IMR-90 (cell line): ENCODE results near the gene TNFAIP6. TPM values are rescaled to one million over a fixed set of nuclear protein-coding genes. Genes with fewer than 3 reads are reported as not detected.
"Not testable (repeated sequence)": the region's sequence is repeated elsewhere in the genome, so short reads cannot be mapped to it uniquely, and the experiment has no call there.

Experiments
- ATAC-seq: fragments of 200-7000 bp; cut with Tn5 transposase; 2 replicates; pipeline ENCODE4 v1.9.1; 2020; ENCODE audit warnings: low read depth, mild to moderate bottlenecking, moderate library complexity
- BruUV-seq: library from RNA; stranded (reverse); fragments of 400-500 nt; replicated peaks from 2 replicates; lab custom pipeline; 2021; lab: Mats Ljungman, UMichigan
- CTCF ChIA-PET: fragments of 300-600 bp; formaldehyde crosslinking; extraction: SDS; loops from one replicate; lab custom pipeline; 2021; ENCODE audit warnings: antibody characterized with exemption; lab: Yijun Ruan, JAX
- POLR2A ChIA-PET: fragments of 300-600 bp; sonication (Branson Sonifier 250); formaldehyde crosslinking; loops from one replicate; lab custom pipeline; 2022; ENCODE audit warnings: antibody characterized with exemption; ENCODE audit not compliant: unreplicated experiment; lab: Charles Lee
- DNase-seq: peaks from one replicate; pipeline ENCODE4 v3.0.0; 2013
- H2AFZ ChIP-seq: replicated peaks from 2 replicates; pipeline ENCODE3; 2013; ENCODE audit warnings: low read length, mild to moderate bottlenecking; ENCODE audit not compliant: poor library complexity
- H2AK5ac ChIP-seq: 2 replicates; pipeline ENCODE4 v1.6.1; 2013; ENCODE audit warnings: low read depth, low read length, inconsistent platforms
- H2AK9ac ChIP-seq: replicated peaks from 2 replicates; pipeline ENCODE3; 2013; ENCODE audit warnings: mild to moderate bottlenecking, low read depth, low read length, moderate library complexity; ENCODE audit not compliant: poor library complexity
- H2BK120ac ChIP-seq: 2 replicates; pipeline ENCODE4 v1.6.1; 2013; ENCODE audit warnings: low read depth, low read length, inconsistent platforms
- H2BK15ac ChIP-seq: 3 replicates; pipeline ENCODE4 v1.6.1; 2013; ENCODE audit warnings: low read depth, low read length, inconsistent platforms
- H2BK20ac ChIP-seq: 2 replicates; pipeline ENCODE4 v1.6.1; 2013; ENCODE audit warnings: low read depth, mild to moderate bottlenecking, inconsistent platforms, low read length, moderate library complexity
- H2BK5ac ChIP-seq: 2 replicates; pipeline ENCODE4 v1.6.1; 2013; ENCODE audit warnings: mild to moderate bottlenecking, low read depth, low read length, inconsistent platforms; ENCODE audit not compliant: poor library complexity, severe bottlenecking
- H3K14ac ChIP-seq: replicated peaks from 2 replicates; pipeline ENCODE4 v1.6.1; 2013; ENCODE audit warnings: low read depth, low read length, inconsistent platforms
- H3K18ac ChIP-seq: 2 replicates; pipeline ENCODE4 v1.6.1; 2013; ENCODE audit warnings: low read depth, low read length, control low read depth
- H3K23ac ChIP-seq: 2 replicates; pipeline ENCODE4 v1.6.1; 2013; ENCODE audit warnings: low read depth, low read length, inconsistent platforms
- H3K27ac ChIP-seq: 2 replicates; pipeline ENCODE4 v1.5.1; 2013; ENCODE audit warnings: mild to moderate bottlenecking, control low read depth, low read length; ENCODE audit not compliant: insufficient read depth
- H3K27me3 ChIP-seq: 2 replicates; pipeline ENCODE4 v1.6.1; 2013; ENCODE audit warnings: low read length; ENCODE audit not compliant: control insufficient read depth, insufficient read depth
- H3K36me3 ChIP-seq: 2 replicates; pipeline ENCODE4 v1.6.1; 2013; ENCODE audit warnings: low read length, mixed read lengths; ENCODE audit not compliant: control insufficient read depth, insufficient read depth
- H3K4ac ChIP-seq: 2 replicates; pipeline ENCODE4 v1.6.1; 2013; ENCODE audit warnings: low read depth, low read length, inconsistent platforms
- H3K4me1 ChIP-seq: 2 replicates; pipeline ENCODE4 v1.6.1; 2013; ENCODE audit warnings: low read length, mixed read lengths; ENCODE audit not compliant: control insufficient read depth, insufficient read depth
- H3K4me2 ChIP-seq: 2 replicates; pipeline ENCODE4 v1.6.1; 2013; ENCODE audit warnings: low read depth, mild to moderate bottlenecking, control low read depth, low read length, moderate library complexity
- H3K4me3 ChIP-seq: 2 replicates; pipeline ENCODE4 v1.5.1; 2013; ENCODE audit warnings: low read depth, mild to moderate bottlenecking, control low read depth, low read length, moderate library complexity; ENCODE audit not compliant: insufficient read depth
- H3K56ac ChIP-seq: 2 replicates; pipeline ENCODE4 v1.6.1; 2013; ENCODE audit warnings: low read length, inconsistent platforms; ENCODE audit not compliant: insufficient read depth; ENCODE audit errors: extremely low read depth
- H3K79me1 ChIP-seq, 2 experiments: 2 replicates each; pipeline ENCODE4 v1.6.1; 2013; ENCODE audit warnings: low read length in 2 of 2, inconsistent platforms in 1 of 2, low read depth in 1 of 2
- H3K9ac ChIP-seq: 2 replicates; pipeline ENCODE4 v1.6.1; 2013; ENCODE audit warnings: low read depth, low read length, control low read depth
- H3K9me1 ChIP-seq: 2 replicates; pipeline ENCODE4 v1.6.1; 2013; ENCODE audit warnings: low read length, inconsistent platforms; ENCODE audit not compliant: insufficient read depth
- H3K9me3 ChIP-seq: 2 replicates; pipeline ENCODE4 v1.6.1; 2013; ENCODE audit warnings: low read length; ENCODE audit not compliant: control insufficient read depth, insufficient read depth
- H4K20me1 ChIP-seq: 2 replicates; pipeline ENCODE4 v1.6.1; 2013; ENCODE audit warnings: low read length, inconsistent platforms; ENCODE audit not compliant: insufficient read depth
- H4K5ac ChIP-seq: 2 replicates; pipeline ENCODE4 v1.6.1; 2013; ENCODE audit warnings: mild to moderate bottlenecking, low read depth, low read length, control low read depth
- H4K8ac ChIP-seq, 2 experiments: 2 replicates each; pipeline ENCODE4 v1.6.1; 2013; ENCODE audit warnings: low read depth in 2 of 2, low read length in 2 of 2, control low read depth in 1 of 2, inconsistent platforms in 1 of 2
- H4K91ac ChIP-seq: 2 replicates; pipeline ENCODE4 v1.6.1; 2013; ENCODE audit warnings: low read depth, low read length, inconsistent platforms; ENCODE audit not compliant: insufficient read depth
- WGBS, 2 experiments: methylation state at CpG; one replicate each; pipeline versions ENCODE4 v1.1.5 to v1.1.7; 2013; ENCODE audit warnings: missing lambda C conversion rate in 2 of 2; ENCODE audit not compliant: insufficient read length in 1 of 2; ENCODE audit errors: extremely low coverage in 2 of 2; 5-methylcytosine and 5-hydroxymethylcytosine counted together
- dilution Hi-C: fragments of 300-500 bp; cut with HindIII; formaldehyde crosslinking; loops from one replicate; pipeline ENCODE4 v1.14.3; 2018; ENCODE audit warnings: low sequenced_read_pairs; ENCODE audit not compliant: unreplicated experiment
- in situ Hi-C: fragments of 300-500 bp; cut with MboI; formaldehyde crosslinking; loops from 3 replicates; pipeline ENCODE4 v1.14.3; 2019; ENCODE audit warnings: low sequenced_read_pairs, inconsistent platforms, mixed read lengths
- intact Hi-C: fragments of 100-400 bp; cut with micrococcal nuclease; formaldehyde crosslinking; loops from 2 replicates; pipeline ENCODE4 v1.10.0; 2022
- polyA plus RNA-seq, 3 experiments: library from polyadenylated mRNA; depleted of rRNA; stranded (reverse); fragments of >200 nt; gene quantifications; 2 replicates each; pipeline ENCODE4 v1.2.3, GENCODE V29; 2012; ENCODE audit warnings: low replicate concordance in 1 of 3
- total RNA-seq: library from RNA; depleted of rRNA; stranded (reverse); fragments of >200 nt; gene quantifications from 2 replicates; pipeline ENCODE4 v1.2.3, GENCODE V29; 2012

TNFAIP6 gene
- total and polyA plus RNA-seq, 2 of the 4 experiments (the other 2 are of a cell fraction): 1.8 to 2.9 TPM

GRCh38 chr2:151344191-151344590, 13.2 kb upstream of the TNFAIP6 start:
- H3K4me3 ChIP-seq, H2AK5ac ChIP-seq, H3K4me1 ChIP-seq, CTCF ChIA-PET, H3K27ac ChIP-seq, H4K20me1 ChIP-seq, H3K4ac ChIP-seq, H3K27me3 ChIP-seq, H2AK9ac ChIP-seq, H3K14ac ChIP-seq, H2BK20ac ChIP-seq, H2BK120ac ChIP-seq, dilution Hi-C loops, BruUV-seq, H3K9ac ChIP-seq, H3K23ac ChIP-seq, in situ Hi-C loops, ATAC-seq, H2BK15ac ChIP-seq, H3K18ac ChIP-seq, intact Hi-C loops, H4K91ac ChIP-seq, H4K8ac ChIP-seq, H2BK5ac ChIP-seq, H4K5ac ChIP-seq, H3K79me1 ChIP-seq, H3K56ac ChIP-seq, H3K4me2 ChIP-seq, H2AFZ ChIP-seq, H3K9me3 ChIP-seq, POLR2A ChIA-PET, H3K9me1 ChIP-seq, H3K36me3 ChIP-seq: not testable (repeated sequence)
- WGBS, 2 experiments: no CpG with 5 or more reads among the region's 4 CpGs
- DNase-seq: peak; percentile 38
